ENCODE measurements around the gene HSCB. TPM values are rescaled to one million over a fixed set of nuclear protein-coding genes. Genes with fewer than 3 reads are reported as not detected.

Gene HSCB
- polyA plus RNA-seq, 1 donor (not counting 4 experiments of a cell fraction or from before 2014, with no cell fraction given), result 12.5 TPM

GRCh38 chr22:28742562-28742962 is 723 bp downstream of the HSCB start:
- H3K27ac ChIP-seq (ENCODE audit: control insufficient read depth, insufficient read depth, low read length), result peak overlapping the region; percentile 84
- peak overlapping the region; percentile 97 for H3K4me2 ChIP-seq (ENCODE audit: control insufficient read depth, extremely low read depth, insufficient read depth, low read depth, low read length)
- peak overlapping the region; percentile 80 to 92 (median 86) for H3K4me3 ChIP-seq (ENCODE audit: control insufficient read depth in 2 of 3, extremely low read depth in 1 of 3, insufficient read depth in 2 of 3, low read depth in 1 of 3, low read length in 3 of 3)
- FAIRE-seq (no peak), DNase-seq (ENCODE audit: low read depth, low spot score) (peak; percentile 71)
- H3K9me3 ChIP-seq (ENCODE audit: control insufficient read depth, low read depth, low read length), result no peaks in the 10 kb centered on the region
- peaks cover 7 to 12% of the 10 kb centered on the region in 2 experiments for H3K36me3 ChIP-seq (ENCODE audit: control insufficient read depth in 2 of 2, extremely low read depth in 1 of 2, insufficient read depth in 2 of 2, low read length in 2 of 2)
- H4K20me1 ChIP-seq (ENCODE audit: control insufficient read depth, extremely low read depth, insufficient read depth, low read length), result no peaks in the 10 kb centered on the region
- no peaks in the 10 kb centered on the region for H3K9me1 ChIP-seq (ENCODE audit: control insufficient read depth, extremely low read depth, insufficient read depth, low read length)
- H3K9ac ChIP-seq (ENCODE audit: control insufficient read depth, extremely low read depth, insufficient read depth, low read length), result peak overlapping the region; percentile 91
- no peaks in the 10 kb centered on the region for H3K27me3 ChIP-seq (ENCODE audit: control insufficient read depth, extremely low read depth, insufficient read depth, low read length)
- peak overlapping the region; percentile 94 for H2AFZ ChIP-seq (ENCODE audit: control insufficient read depth, low read length)
- dilution Hi-C loops (cut with MboI; ENCODE audit: extremely low pct_ligation_motif_present, low sequenced_read_pairs), result no loop called here
- H3K4me1 ChIP-seq (ENCODE audit: control insufficient read depth, extremely low read depth, insufficient read depth, low read length), result peaks cover 3% of the 10 kb centered on the region
- TF ChIP-seq CTCF (optimal IDR thresholded peaks at IDR 0.05 in 1 of 3, IDR thresholded peaks at IDR 0.05 in 1 of 3, conservative IDR thresholded peaks at IDR 0.05 in 1 of 3; ENCODE audit: extremely low read depth in 1 of 3, insufficient read depth in 2 of 3, low read length in 3 of 3), result no peak
- no peak for TF ChIP-seq EZH2 (IDR thresholded peaks at IDR 0.05; ENCODE audit: low read length)
- H3K79me2 ChIP-seq (ENCODE audit: control insufficient read depth, insufficient read depth, low read length), result peaks cover 22% of the 10 kb centered on the region

GRCh38 chr22:28743852-28744251 is 2.0 kb downstream of the HSCB start:
- Histone ChIP-seq H3K4me2 (ENCODE audit: control insufficient read depth, extremely low read depth, insufficient read depth, low read depth, low read length) (no peak overlapping the region), H2AFZ (ENCODE audit: control insufficient read depth, low read length) (no peak overlapping the region), H3K27me3 (ENCODE audit: control insufficient read depth, extremely low read depth, insufficient read depth, low read length) (no peaks in the 10 kb centered on the region), H3K79me2 (ENCODE audit: control insufficient read depth, insufficient read depth, low read length) (peaks cover 12% of the 10 kb centered on the region), H3K36me3 (ENCODE audit: control insufficient read depth in 2 of 2, extremely low read depth in 1 of 2, insufficient read depth in 2 of 2, low read length in 2 of 2) (peaks cover 10 to 15% of the 10 kb centered on the region in 2 experiments), H3K27ac (ENCODE audit: control insufficient read depth, insufficient read depth, low read length) (no peak overlapping the region), H3K9me3 (ENCODE audit: control insufficient read depth, low read depth, low read length) (no peaks in the 10 kb centered on the region), H4K20me1 (ENCODE audit: control insufficient read depth, extremely low read depth, insufficient read depth, low read length) (no peaks in the 10 kb centered on the region), H3K9me1 (ENCODE audit: control insufficient read depth, extremely low read depth, insufficient read depth, low read length) (no peaks in the 10 kb centered on the region), H3K4me1 (ENCODE audit: control insufficient read depth, extremely low read depth, insufficient read depth, low read length) (peaks cover 3% of the 10 kb centered on the region), H3K9ac (ENCODE audit: control insufficient read depth, extremely low read depth, insufficient read depth, low read length) (no peak overlapping the region), H3K4me3 (ENCODE audit: control insufficient read depth in 2 of 3, extremely low read depth in 1 of 3, insufficient read depth in 2 of 3, low read depth in 1 of 3, low read length in 3 of 3) (no peak overlapping the region)
- TF ChIP-seq EZH2 (IDR thresholded peaks at IDR 0.05; ENCODE audit: low read length), result no peak
- no peak for TF ChIP-seq CTCF (optimal IDR thresholded peaks at IDR 0.05 in 1 of 3, IDR thresholded peaks at IDR 0.05 in 1 of 3, conservative IDR thresholded peaks at IDR 0.05 in 1 of 3; ENCODE audit: extremely low read depth in 1 of 3, insufficient read depth in 2 of 3, low read length in 3 of 3)
- FAIRE-seq (no peak), DNase-seq (ENCODE audit: low read depth, low spot score) (no peak)
- dilution Hi-C loops (cut with MboI; ENCODE audit: extremely low pct_ligation_motif_present, low sequenced_read_pairs), result no loop called here
